Activated CD4-positive, alpha-beta T cell treated with anti-CD3 and anti-CD28 coated beads, Interleukin-2, Interleukin-6, amounts not matched to agents 100 ng/mL and 50 ng/mL, durations not matched to agents 16 hours and 8 hours (primary cell): ENCODE results near the gene BCAS1.

Experiments
- DNase-seq: peaks from one replicate; pipeline ENCODE4 v3.0.0-alpha.2; 2020

BCAS1 gene

GRCh38 chr20:53899351-53900167 is 170.8 kb downstream of the BCAS1 start:
- peak; percentile 91 for DNase-seq

GRCh38 chr20:53898556-53898931 is 171.8 kb downstream of the BCAS1 start:
- DNase-seq: no peak

GRCh38 chr20:53897884-53898555 is 172.4 kb downstream of the BCAS1 start:
- no peak for DNase-seq

GRCh38 chr20:53896647-53897046 is 173.7 kb downstream of the BCAS1 start:
- no peak for DNase-seq

- DNase-seq: no peak
Measured at GRCh38 chr20:53896041-53896440, 174.4 kb downstream of the BCAS1 start.

- no peak for DNase-seq
Measured at GRCh38 chr20:53895385-53895755, 175.0 kb downstream of the BCAS1 start.

- DNase-seq: no peak
Measured at GRCh38 chr20:53894707-53895384, 175.5 kb downstream of the BCAS1 start.
